HG03571 (cell line): Measurements from ENCODE around the gene RPS19BP1.

Source experiments
- ATAC-seq: cut with Tn5 transposase; IDR thresholded peaks from one replicate; pipeline ENCODE4 v1.9.1; 2021; ENCODE audit not compliant: unreplicated experiment

The RPS19BP1 gene

GRCh38 chr22:39490966-39491680 is 41.4 kb downstream of the RPS19BP1 start:
- ATAC-seq: no peak

DNA sequence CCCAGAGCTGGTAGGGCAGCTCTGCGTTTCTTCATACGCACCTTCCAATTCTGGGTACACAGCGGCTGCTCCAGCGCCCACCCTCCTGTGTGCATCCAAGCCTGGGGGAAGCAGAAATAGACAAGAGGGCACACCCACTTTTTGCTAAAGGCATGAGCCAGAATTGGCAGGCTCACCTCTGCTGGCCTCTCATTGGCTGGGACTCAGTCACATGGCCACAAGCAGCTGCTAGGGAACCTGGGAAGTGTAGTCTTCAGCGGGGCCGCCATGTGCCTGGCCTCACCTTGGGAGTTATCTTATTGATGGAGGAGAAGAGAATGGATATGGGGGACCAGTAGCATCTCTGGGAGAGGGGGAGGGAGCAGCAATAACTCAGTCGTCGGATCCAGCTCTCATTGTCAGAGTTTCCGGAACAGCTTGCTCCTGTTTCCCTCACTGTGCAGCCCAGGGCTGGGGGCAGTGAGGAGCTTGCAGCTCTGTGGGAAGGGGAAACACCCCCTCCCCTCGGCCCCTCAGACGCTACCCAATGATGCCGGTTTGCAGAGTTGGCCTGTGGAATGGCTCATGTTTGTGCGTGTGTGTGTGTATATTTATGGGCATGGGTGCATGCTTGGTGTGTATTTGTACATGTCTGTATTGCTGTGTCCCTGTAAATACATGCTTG is 42.3 kb downstream of the RPS19BP1 start:
- peak; percentile 59 for ATAC-seq

- ATAC-seq: no peak
These were observed 43.2 kb downstream of the RPS19BP1 start for GRCh38 chr22:39489094-39490068.

- no peak for ATAC-seq
These were observed 43.9 kb downstream of the RPS19BP1 start for GRCh38 chr22:39488563-39489083.

GRCh38 chr22:39487826-39488520 is 44.6 kb downstream of the RPS19BP1 start:
- ATAC-seq: no peak

DNA sequence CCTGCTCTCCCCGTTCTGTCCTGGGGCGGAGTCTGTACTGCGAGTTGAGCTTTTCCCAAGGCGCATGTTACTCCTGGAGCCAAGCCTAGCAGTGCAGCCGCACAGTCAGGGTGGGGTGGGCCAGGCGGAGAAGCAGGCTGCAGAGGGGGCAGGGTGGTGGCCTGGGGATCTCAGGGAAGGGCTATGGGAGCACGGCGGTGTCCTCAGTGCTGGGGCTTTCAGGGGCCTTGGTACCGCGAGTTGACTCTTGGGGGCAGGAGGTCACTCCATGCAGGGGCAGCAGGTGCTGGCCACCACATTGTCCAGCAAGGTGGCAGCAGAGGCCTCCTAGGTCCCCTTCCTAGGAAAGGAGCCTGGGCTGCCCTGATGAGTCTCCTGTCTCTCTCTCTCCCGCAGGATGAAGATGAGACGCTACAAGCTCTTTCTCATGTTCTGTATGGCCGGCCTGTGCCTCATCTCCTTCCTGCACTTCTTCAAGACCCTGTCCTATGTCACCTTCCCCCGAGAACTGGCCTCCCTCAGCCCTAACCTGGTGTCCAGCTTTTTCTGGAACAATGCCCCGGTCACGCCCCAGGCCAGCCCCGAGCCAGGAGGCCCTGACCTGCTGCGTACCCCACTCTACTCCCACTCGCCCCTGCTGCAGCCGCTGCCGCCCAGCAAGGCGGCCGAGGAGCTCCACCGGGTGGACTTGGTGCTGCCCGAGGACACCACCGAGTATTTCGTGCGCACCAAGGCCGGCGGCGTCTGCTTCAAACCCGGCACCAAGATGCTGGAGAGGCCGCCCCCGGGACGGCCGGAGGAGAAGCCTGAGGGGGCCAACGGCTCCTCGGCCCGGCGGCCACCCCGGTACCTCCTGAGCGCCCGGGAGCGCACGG is 45.4 kb downstream of the RPS19BP1 start:
- ATAC-seq: no peak

DNA sequence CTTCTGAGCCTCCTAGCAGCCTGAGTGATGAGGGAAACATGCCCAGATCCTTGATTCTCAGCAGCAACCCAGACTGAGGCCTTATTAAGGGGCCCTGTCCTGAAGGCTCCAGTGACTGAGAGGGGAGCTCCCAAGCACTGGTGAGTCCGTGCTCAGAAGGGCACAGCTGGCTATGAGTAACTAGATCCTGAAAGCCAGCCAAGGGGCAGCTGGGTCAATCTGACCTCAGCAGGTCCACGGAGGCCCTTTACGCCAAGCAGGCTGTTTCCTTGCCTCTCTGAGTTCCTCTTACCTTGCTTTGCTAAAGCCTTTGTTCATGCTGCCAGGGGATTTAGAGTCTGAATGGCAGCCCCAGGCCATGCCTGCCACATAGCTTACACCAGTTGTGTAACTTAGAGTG is 49.8 kb downstream of the RPS19BP1 start:
- ATAC-seq: no peak

DNA sequence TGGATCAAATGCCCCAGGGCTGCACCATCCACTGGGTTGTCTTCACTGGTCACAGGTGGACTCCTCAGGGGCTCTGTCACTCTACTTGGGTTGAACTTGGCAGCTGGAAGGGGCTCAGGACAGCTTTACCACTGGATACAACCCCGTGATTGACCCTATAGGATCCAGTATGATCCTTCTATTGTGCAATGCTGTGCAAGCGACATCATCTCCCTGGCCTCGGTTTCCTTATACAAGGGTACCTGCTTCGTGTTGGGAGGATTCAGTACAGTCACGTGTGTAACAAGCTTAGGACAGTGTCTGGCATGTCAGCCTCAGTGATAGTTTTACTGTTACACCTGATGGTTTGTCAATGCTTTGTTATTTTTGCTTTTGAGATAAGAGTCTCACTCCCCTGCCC is 51.0 kb downstream of the RPS19BP1 start:
- no peak for ATAC-seq

- no peak for ATAC-seq
These were observed 51.5 kb downstream of the RPS19BP1 start for GRCh38 chr22:39481054-39481453.

DNA sequence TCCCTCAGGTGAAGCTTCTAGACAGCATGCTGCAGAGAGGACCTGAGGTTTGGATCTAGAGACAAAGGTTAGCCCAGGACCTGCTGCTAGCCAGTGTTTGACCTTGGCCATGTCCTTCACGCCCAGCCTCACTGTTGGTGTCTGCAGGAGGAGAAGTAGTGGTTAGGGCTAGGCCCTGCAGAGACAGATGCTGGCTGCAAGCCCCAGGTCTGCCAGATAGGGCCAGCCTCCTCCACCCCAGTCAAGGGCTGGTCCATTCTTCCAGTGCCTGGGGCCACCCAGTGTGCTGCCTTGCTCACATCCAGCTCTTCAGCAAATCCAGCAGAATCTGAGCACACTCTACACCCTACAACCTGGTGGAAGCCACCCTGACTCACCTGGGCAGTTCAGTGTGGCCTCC is 52.0 kb downstream of the RPS19BP1 start:
- no peak for ATAC-seq

DNA sequence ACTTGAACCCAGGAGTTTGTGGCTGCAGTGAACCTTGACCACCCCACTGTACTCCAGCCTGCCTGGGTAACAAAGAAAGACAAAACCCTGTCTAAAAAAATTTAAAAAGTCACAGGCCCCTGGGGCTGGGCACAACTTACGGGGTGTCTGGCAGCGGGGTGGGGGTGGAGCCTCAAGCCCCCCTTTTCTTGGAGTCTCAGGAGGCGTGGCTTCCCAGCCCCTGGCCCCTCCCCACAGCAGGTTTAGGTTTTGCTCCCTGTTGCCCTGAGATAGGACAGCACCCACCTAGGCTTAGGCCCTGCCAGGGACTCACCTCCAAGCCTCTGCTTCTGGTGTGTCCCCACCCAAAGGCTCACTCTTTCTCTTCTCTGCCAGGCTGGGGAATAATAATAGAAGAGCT is 53.3 kb downstream of the RPS19BP1 start:
- no peak for ATAC-seq
